ENCODE measurements around the gene PRKG1.

- TF ChIP-seq CTCF (IDR thresholded peaks at IDR 0.05) (no peak), ZFX (IDR thresholded peaks at IDR 0.05; ENCODE audit: borderline replicate concordance) (no peak)
Measured at GRCh38 chr10:51502124-51502523, 427.8 kb downstream of the PRKG1 start.
